SK-N-SH (cell line): ENCODE measurements around the gene PBLD. TPM values are rescaled to one million over a fixed set of nuclear protein-coding genes. Genes with fewer than 3 reads are reported as not detected.

Experiments used
- CTCF ChIA-PET: fragments of 300-600, 350-600 bp; formaldehyde crosslinking; extraction: SDS; loops from one replicate; lab custom pipeline; 2021; lab: Yijun Ruan, JAX
- POLR2A ChIA-PET: fragments of 350-600 bp; sonication (Branson Sonifier 250); formaldehyde crosslinking; extraction: SDS; loops from one replicate; lab custom pipeline; 2020; ENCODE audit warnings: antibody characterized with exemption, inconsistent platforms; lab: Yijun Ruan, JAX
- DNase-seq: peaks from one replicate; pipeline ENCODE4 v3.0.0; 2012
- H2AFZ ChIP-seq: fragments of 200-600 bp; sonication (generic); 2 replicates; pipeline ENCODE4 v1.8.1; 2016; ENCODE audit warnings: antibody characterized with exemption, mild to moderate bottlenecking, low read depth
- H3F3A ChIP-seq: fragments of 200-600 bp; sonication (generic); replicated peaks from 2 replicates; pipeline ENCODE3; 2016; ENCODE audit warnings: antibody characterized with exemption, mild to moderate bottlenecking; ENCODE audit not compliant: insufficient read depth
- H3K27ac ChIP-seq, 2 experiments: fragments of 200-500 bp in 1 of 2; fragments of 200-600 bp in 1 of 2; sonication (Bioruptor generic) in 1 of 2; sonication (generic), shearing (Covaris generic) in 1 of 2; 2 replicates each; pipeline versions ENCODE4 v1.5.1 to v1.6.1; 2014 to 2016; ENCODE audit warnings: low read depth in 2 of 2, inconsistent platforms in 1 of 2, low read length in 1 of 2, mild to moderate bottlenecking in 1 of 2, mixed read lengths in 1 of 2
- H3K27me3 ChIP-seq: fragments of 200-600 bp; sonication (generic), shearing (Covaris generic); 2 replicates; pipeline ENCODE4 v1.6.1; 2016; ENCODE audit warnings: mixed run types; ENCODE audit not compliant: insufficient read depth
- H3K36me3 ChIP-seq, 2 experiments: fragments of 200-500 bp in 1 of 2; fragments of 200-600 bp in 1 of 2; sonication (Bioruptor generic) in 1 of 2; sonication (generic) in 1 of 2; replicated peaks in 1 of 2; 2 replicates each; pipeline versions ENCODE3 to v1.5.1; 2014 to 2016; ENCODE audit warnings: low read length in 1 of 2, mild to moderate bottlenecking in 1 of 2; ENCODE audit not compliant: insufficient read depth in 2 of 2, control insufficient read depth in 1 of 2
- H3K4me1 ChIP-seq, 2 experiments: fragments of 200-500 bp in 1 of 2; fragments of 200-600 bp in 1 of 2; sonication (Bioruptor generic) in 1 of 2; sonication (generic), shearing (Covaris generic) in 1 of 2; 2 replicates each; pipeline versions ENCODE4 v1.5.1 to v1.6.1; 2014 to 2016; ENCODE audit warnings: low read depth in 1 of 2, low read length in 1 of 2, mixed run types in 1 of 2; ENCODE audit not compliant: insufficient read depth in 2 of 2, control insufficient read depth in 1 of 2
- H3K4me2 ChIP-seq: fragments of 200-600 bp; sonication (generic), shearing (Covaris generic); 2 replicates; pipeline ENCODE4 v1.6.1; 2017; ENCODE audit warnings: mixed run types
- H3K4me3 ChIP-seq, 2 experiments: fragments of 200-500 bp in 1 of 2; fragments of 200-600 bp in 1 of 2; sonication (Bioruptor generic) in 1 of 2; sonication (generic), shearing (Covaris generic) in 1 of 2; 2 replicates each; pipeline versions ENCODE4 v1.5.1 to v1.8.1; 2014 to 2016; ENCODE audit warnings: low read depth in 2 of 2, inconsistent platforms in 1 of 2, low read length in 1 of 2, mild to moderate bottlenecking in 1 of 2, mixed read lengths in 1 of 2, moderate library complexity in 1 of 2
- H3K79me2 ChIP-seq: fragments of 200-600 bp; sonication (generic); 2 replicates; pipeline ENCODE4 v1.8.1; 2017; ENCODE audit warnings: mild to moderate bottlenecking; ENCODE audit not compliant: insufficient read depth
- H3K9ac ChIP-seq: fragments of 200-600 bp; sonication (generic); 2 replicates; pipeline ENCODE4 v1.6.1; 2017; ENCODE audit warnings: mixed run types
- H3K9me2 ChIP-seq: fragments of 200-600 bp; sonication (generic); 2 replicates; pipeline ENCODE4 v1.6.1; 2017; ENCODE audit warnings: mixed run types
- H3K9me3 ChIP-seq: fragments of 200-600 bp; sonication (generic); 2 replicates; pipeline ENCODE4 v1.6.1; 2017; ENCODE audit warnings: mixed run types, mild to moderate bottlenecking, moderate library complexity
- H4K20me1 ChIP-seq: fragments of 200-600 bp; sonication (generic); 2 replicates; pipeline ENCODE4 v1.6.1; 2017; ENCODE audit warnings: mild to moderate bottlenecking, mixed run types; ENCODE audit not compliant: insufficient read depth
- CHD2 ChIP-seq: fragments of 150-350 bp; IDR thresholded peaks from 2 replicates; pipeline ENCODE4 v1.6.1; 2018; ENCODE audit warnings: low read length; ENCODE audit not compliant: partially characterized antibody
- CTCF ChIP-seq: fragments of 200-600 bp; sonication (generic); IDR thresholded peaks from 2 replicates; pipeline ENCODE4 v1.6.1; 2017; ENCODE audit warnings: antibody characterized with exemption, mild to moderate bottlenecking, moderate library complexity
- FOSL2 ChIP-seq: IDR thresholded peaks from 2 replicates; pipeline ENCODE4 v1.4.0; 2012; ENCODE audit warnings: low read depth, mild to moderate bottlenecking, moderate library complexity, borderline replicate concordance
- GATA2 ChIP-seq: sonication (generic); formaldehyde crosslinking; IDR thresholded peaks from 2 replicates; pipeline ENCODE4 v1.5.0; 2020; ENCODE audit warnings: mild to moderate bottlenecking, missing genetic modification reagents
- IRF3 ChIP-seq: fragments of 150-350 bp; IDR thresholded peaks from 2 replicates; pipeline ENCODE4 v1.6.1; 2016; ENCODE audit warnings: mild to moderate bottlenecking, low read depth, low read length
- NRF1 ChIP-seq: IDR thresholded peaks from 2 replicates; pipeline ENCODE4 v1.6.1; 2012; ENCODE audit warnings: low read depth, mild to moderate bottlenecking, low read length
- PBX3 ChIP-seq: IDR thresholded peaks from 2 replicates; pipeline ENCODE4; 2012
- RAD21 ChIP-seq: IDR thresholded peaks from 2 replicates; pipeline ENCODE4 v1.6.1; 2012; ENCODE audit warnings: mild to moderate bottlenecking, low read length
- REST ChIP-seq: IDR thresholded peaks from 2 replicates; pipeline ENCODE4 v1.6.1; 2012; ENCODE audit warnings: mild to moderate bottlenecking, low read depth, low read length, moderate library complexity
- RXRA ChIP-seq: IDR thresholded peaks from 2 replicates; pipeline ENCODE4 v1.4.0; 2012; ENCODE audit warnings: low read depth, mild to moderate bottlenecking, borderline replicate concordance
- USF1 ChIP-seq: IDR thresholded peaks from 2 replicates; pipeline ENCODE4 v1.4.0; 2012; ENCODE audit warnings: low read depth, borderline replicate concordance
- USF2 ChIP-seq: fragments of 150-350 bp; IDR thresholded peaks from 2 replicates; pipeline ENCODE4 v1.6.1; 2017; ENCODE audit warnings: antibody characterized with exemption, low read length, low read depth, borderline replicate concordance
- YY1 ChIP-seq: IDR thresholded peaks from 2 replicates; pipeline ENCODE4 v1.4.0; 2012; ENCODE audit warnings: low read depth, mild to moderate bottlenecking
- ZBTB33 ChIP-seq: IDR thresholded peaks from 2 replicates; pipeline ENCODE4 v1.4.0; 2012; ENCODE audit warnings: low read depth, borderline replicate concordance
- WGBS: methylation state at CpG from one replicate; pipeline ENCODE4 v1.1.6; 2017; ENCODE audit warnings: low lambda C conversion rate; 5-methylcytosine and 5-hydroxymethylcytosine counted together
- polyA plus RNA-seq, 3 experiments: library from polyadenylated mRNA; depleted of rRNA; stranded (reverse); fragments of >200 nt; gene quantifications; 2 replicates each; pipeline ENCODE4 v1.2.3, GENCODE V29; 2012

The PBLD gene
- polyA plus RNA-seq, 1 of the 3 experiments (the other 2 are of a cell fraction) = 0.94 TPM

- no peak overlapping the region for H3K9ac ChIP-seq
- no peak overlapping the region for H3K27ac ChIP-seq
- TF ChIP-seq USF2 (no peak), GATA2 (CRISPR knock-in tag) (no peak), NRF1 (no peak), USF1 (no peak), REST (no peak), FOSL2 (no peak)
- ChIA-PET CTCF (interaction anchor here (1.3 to 1.8 kb wide), 3 partner anchors 15 to 149 kb away, joined by 3 to 8 read pairs (median 3); no protein-coding TSS in a partner anchor), POLR2A (no interaction called here)
- no peak overlapping the region for H3K4me3 ChIP-seq
- H3K9me3 ChIP-seq = no peaks in the 10 kb centered on the region
- DNase-seq = no peak
- H3K4me1 ChIP-seq = peaks cover 0 to 4% of the 10 kb centered on the region in 2 experiments; a peak in 1 of 4 replicates
- no peaks in the 10 kb centered on the region for H4K20me1 ChIP-seq
- no peaks in the 10 kb centered on the region for H3K36me3 ChIP-seq
- no peaks in the 10 kb centered on the region; the same call in 1 of the 2 replicates for H3K9me2 ChIP-seq
- H3F3A ChIP-seq = peaks cover 7% of the 10 kb centered on the region
- H3K79me2 ChIP-seq = no peaks in the 10 kb centered on the region
- 67% methylated on average over 1 of the region's 1 CpG for WGBS
- H3K27me3 ChIP-seq = no peaks in the 10 kb centered on the region
- no peak overlapping the region for H2AFZ ChIP-seq
- H3K4me2 ChIP-seq = no peak overlapping the region
Measured at GRCh38 chr10:68305854-68306253, 26.9 kb downstream of the PBLD start.

- Histone ChIP-seq H3K4me1 (peaks cover 0 to 4% of the 10 kb centered on the region in 2 experiments; a peak in 1 of 4 replicates), H3F3A (peaks cover 7% of the 10 kb centered on the region), H3K9ac (no peak overlapping the region), H2AFZ (peak overlapping the region; percentile 46; the same call in 1 of the 2 replicates), H3K27ac (no peak overlapping the region), H4K20me1 (no peaks in the 10 kb centered on the region), H3K36me3 (no peaks in the 10 kb centered on the region), H3K9me2 (no peaks in the 10 kb centered on the region; the same call in 1 of the 2 replicates), H3K27me3 (no peaks in the 10 kb centered on the region), H3K9me3 (no peaks in the 10 kb centered on the region), H3K79me2 (no peaks in the 10 kb centered on the region), H3K4me3 (no peak overlapping the region), H3K4me2 (no peak overlapping the region)
- ChIA-PET POLR2A (no interaction called here), CTCF (interaction anchor here (0.9 to 5.6 kb wide), 5 partner anchors 10 to 448 kb away, joined by 4 to 111 read pairs (median 14); no protein-coding TSS in a partner anchor)
- no peak for DNase-seq
- 82% methylated on average over 7 of the region's 7 CpGs for WGBS
- TF ChIP-seq YY1 (no peak), CTCF (no peak), RAD21 (no peak), RXRA (no peak), NRF1 (no peak), ZBTB33 (no peak), IRF3 (no peak), PBX3 (no peak), CHD2 (no peak)
Measured at GRCh38 chr10:68303849-68304412, 28.8 kb downstream of the PBLD start.
